SH-SY5Y (cell line): Measurements from ENCODE around the gene AADACL4.

Source experiments
- GATA2 ChIP-seq: IDR thresholded peaks from 2 replicates; pipeline ENCODE4 v1.6.1; 2011; ENCODE audit warnings: mild to moderate bottlenecking, low read depth, low read length
- GATA3 ChIP-seq: IDR thresholded peaks from 2 replicates; pipeline ENCODE4 v1.6.1; 2011; ENCODE audit warnings: low read depth, mild to moderate bottlenecking, low read length, moderate library complexity

GRCh38 chr1:12643785-12644184, at the start of gene AADACL4:
- no peak for TF ChIP-seq GATA2
- TF ChIP-seq GATA3 = no peak
